Activated CD4-positive, alpha-beta T cell treated with anti-CD3 and anti-CD28 coated beads, Interleukin-2, amount 10 ng/mL, durations not matched to agents 7 days and 5 days (primary cell): ENCODE data around the gene LRIF1. TPM values are rescaled to one million over a fixed set of nuclear protein-coding genes. Genes with fewer than 3 reads are reported as not detected.

Source experiments
- CTCF ChIA-PET: fragments of 350-600 bp; sonication (Branson Sonifier 250); formaldehyde crosslinking; loops from one replicate; lab custom pipeline; 2021; ENCODE audit warnings: antibody characterized with exemption; lab: Charles Lee
- POLR2A ChIA-PET: fragments of 350-600 bp; sonication (Branson Sonifier 250); formaldehyde crosslinking; loops from one replicate; lab custom pipeline; 2021; ENCODE audit warnings: antibody characterized with exemption; lab: Charles Lee
- DNase-seq: peaks from one replicate; pipeline ENCODE4 v3.0.0-alpha.2; 2020
- H3K27ac Mint-ChIP-seq: one replicate; pipeline ENCODE4 v1.8.0; 2021; ENCODE audit warnings: mild to moderate bottlenecking, moderate library complexity, mixed read lengths
- H3K27me3 Mint-ChIP-seq: one replicate; pipeline ENCODE4 v1.8.0; 2021; ENCODE audit warnings: mixed read lengths
- H3K36me3 Mint-ChIP-seq: one replicate; pipeline ENCODE4 v1.8.0; 2021; ENCODE audit warnings: low read depth, mixed read lengths
- H3K4me1 Mint-ChIP-seq: one replicate; pipeline ENCODE4 v1.8.0; 2021; ENCODE audit warnings: mixed read lengths
- H3K4me3 Mint-ChIP-seq: one replicate; pipeline ENCODE4 v1.8.0; 2021; ENCODE audit warnings: mild to moderate bottlenecking, moderate library complexity, mixed read lengths
- H3K9me3 Mint-ChIP-seq: one replicate; pipeline ENCODE4 v1.8.0; 2021; ENCODE audit warnings: mixed read lengths
- total RNA-seq, 2 experiments: library from RNA; stranded (reverse); gene quantifications; one replicate each; pipeline ENCODE4 v1.2.3, GENCODE V29; 2021

Gene LRIF1
- total RNA-seq, 2 experiments from 2014 or later, result 18.3 to 21.0 TPM

DNA sequence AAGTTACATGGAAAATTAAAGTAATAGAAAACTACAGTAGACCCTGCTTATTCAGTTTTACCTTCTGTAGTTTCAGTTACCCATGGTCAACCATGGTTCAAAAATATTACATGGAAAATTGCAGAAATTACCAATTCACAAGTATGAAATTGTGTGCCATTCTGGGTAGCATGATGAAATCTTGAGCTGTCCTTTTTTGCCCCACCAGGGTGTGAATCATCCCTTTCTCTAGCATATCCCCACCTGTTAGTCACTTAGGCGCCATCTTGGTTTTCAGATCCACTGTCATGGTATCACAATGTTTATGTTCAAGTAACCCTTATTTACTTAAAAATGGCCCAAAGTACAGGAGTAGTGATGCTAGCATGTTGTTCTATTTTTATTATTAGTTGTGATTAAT is 3.5 kb upstream of the LRIF1 start:
- POLR2A ChIA-PET, result no interaction called here
- CTCF ChIA-PET, result no interaction called here
- H3K27ac Mint-ChIP-seq, result no peak overlapping the region
- H3K4me3 Mint-ChIP-seq, result no peak overlapping the region
- peaks cover 23% of the 10 kb centered on the region for H3K36me3 Mint-ChIP-seq
- H3K4me1 Mint-ChIP-seq, result peaks cover 21% of the 10 kb centered on the region
- peaks cover 26% of the 10 kb centered on the region for H3K9me3 Mint-ChIP-seq
- DNase-seq, result no peak
- peaks cover 43% of the 10 kb centered on the region for H3K27me3 Mint-ChIP-seq

DNA sequence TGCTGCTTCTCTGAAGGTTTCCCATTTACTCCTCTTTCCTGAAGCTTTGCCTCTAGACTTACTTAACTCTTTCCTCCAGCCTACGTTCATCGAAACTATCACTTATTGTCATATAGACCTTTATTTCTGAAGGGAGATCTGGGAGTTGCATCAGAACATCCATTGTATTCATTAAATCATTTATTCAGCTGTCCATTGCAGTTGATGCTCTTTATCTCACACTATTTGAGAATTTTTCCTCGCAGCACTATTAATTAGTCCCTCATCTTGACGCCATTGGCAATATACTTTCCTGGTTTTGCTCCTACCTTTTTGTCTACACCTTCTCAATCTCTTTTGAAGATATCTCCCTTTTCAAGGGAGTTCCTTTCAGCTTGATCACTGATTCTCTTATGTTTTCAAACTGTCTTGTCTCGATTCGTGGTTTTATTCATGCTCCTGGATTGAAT is 757 bp upstream of the LRIF1 start:
- H3K27me3 Mint-ChIP-seq, result peaks cover 16% of the 10 kb centered on the region
- POLR2A ChIA-PET, result interaction anchor here (0.6 to 1.1 kb wide), 4 partner anchors 60 to 217 kb away, joined by 3 to 5 read pairs (median 4); no protein-coding TSS in a partner anchor
- peak overlapping the region; percentile 79 for H3K4me3 Mint-ChIP-seq
- peak overlapping the region; percentile 97 for H3K27ac Mint-ChIP-seq
- peaks cover 39% of the 10 kb centered on the region for H3K4me1 Mint-ChIP-seq
- no peak for DNase-seq
- H3K36me3 Mint-ChIP-seq, result peaks cover 43% of the 10 kb centered on the region
- peaks cover 33% of the 10 kb centered on the region for H3K9me3 Mint-ChIP-seq
- CTCF ChIA-PET, result interaction anchor here (0.8 to 1.7 kb wide), 9 partner anchors 9 to 178 kb away, joined by 3 to 7 read pairs (median 4); no protein-coding TSS in a partner anchor

DNA sequence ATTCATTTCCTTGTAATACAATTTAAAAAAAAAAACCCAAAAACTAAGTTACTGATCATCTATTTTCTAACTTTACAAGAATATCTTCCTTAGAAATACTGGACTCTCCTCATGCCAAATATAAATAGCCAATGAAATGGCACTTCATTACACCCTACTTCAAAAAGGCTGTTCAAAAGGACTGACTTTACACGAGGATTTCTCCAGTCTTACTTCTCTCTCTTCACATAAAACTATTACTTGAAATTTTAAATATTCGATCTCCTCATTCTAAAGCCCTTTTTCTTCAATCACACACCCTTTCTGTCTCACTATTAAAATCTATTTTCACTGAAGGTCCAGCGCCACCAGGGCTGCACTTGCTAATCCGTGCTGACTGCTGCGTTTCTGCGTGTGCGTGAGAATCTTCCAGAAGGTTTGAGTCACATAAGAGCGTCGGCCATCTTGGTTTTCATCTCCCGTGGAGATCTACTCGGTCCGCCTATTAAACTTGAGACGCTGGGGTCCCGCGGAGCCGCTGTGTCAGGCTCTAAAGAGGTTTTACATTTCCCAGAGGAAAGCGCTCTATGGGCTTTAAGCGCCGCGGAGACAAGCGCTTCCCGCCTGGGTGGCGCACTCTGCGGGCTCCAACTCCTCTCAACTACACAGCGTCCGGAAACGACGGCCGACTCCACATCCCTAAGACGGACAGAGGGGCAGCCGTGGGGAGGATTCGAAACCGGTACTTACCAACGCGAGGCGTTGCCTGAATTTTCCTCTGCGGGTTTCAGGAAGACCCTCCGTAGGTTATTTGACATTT is 631 bp downstream of the LRIF1 start:
- Mint-ChIP-seq H3K27ac (peak overlapping the region; percentile 97), H3K27me3 (peaks cover 8% of the 10 kb centered on the region), H3K4me1 (peaks cover 39% of the 10 kb centered on the region), H3K9me3 (peaks cover 31% of the 10 kb centered on the region), H3K4me3 (peak overlapping the region; percentile 79), H3K36me3 (peaks cover 53% of the 10 kb centered on the region)
- CTCF ChIA-PET, result interaction anchor here (1.0 kb wide), 3 partner anchors 15 to 65 kb away, joined by 3 to 4 read pairs (median 4); no protein-coding TSS in a partner anchor
- POLR2A ChIA-PET, result interaction anchor here (1.0 to 1.1 kb wide), 2 partner anchors 59 to 176 kb away, joined by 5 read pairs; no protein-coding TSS in a partner anchor
- DNase-seq, result peak; percentile 64

DNA sequence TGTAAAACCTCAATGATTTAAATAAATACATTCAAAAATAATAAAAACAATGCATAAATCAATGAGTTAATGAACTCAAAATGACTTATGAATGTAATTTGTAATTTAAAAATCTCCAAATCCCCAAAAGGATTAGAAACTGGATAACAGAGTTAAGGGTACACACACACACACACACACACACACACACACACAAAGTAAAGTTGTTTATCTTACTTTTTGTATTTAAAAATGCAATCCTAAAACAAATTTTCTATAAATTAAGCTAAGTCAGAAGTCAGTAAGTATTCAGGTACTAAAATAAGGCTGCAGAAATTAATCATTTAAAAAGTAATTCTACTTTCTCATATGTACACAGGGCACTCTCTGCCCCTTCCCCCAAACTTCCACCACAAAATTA is 1.8 kb downstream of the LRIF1 start:
- ChIA-PET CTCF (interaction anchor here (1.0 kb wide), 1 partner anchor 64 kb away, joined by 3 read pairs; no protein-coding TSS in a partner anchor), POLR2A (no interaction called here)
- peaks cover 2% of the 10 kb centered on the region for H3K27me3 Mint-ChIP-seq
- peaks cover 39% of the 10 kb centered on the region for H3K4me1 Mint-ChIP-seq
- no peak overlapping the region for H3K4me3 Mint-ChIP-seq
- H3K36me3 Mint-ChIP-seq, result peaks cover 51% of the 10 kb centered on the region
- H3K9me3 Mint-ChIP-seq, result peaks cover 31% of the 10 kb centered on the region
- DNase-seq, result no peak
- H3K27ac Mint-ChIP-seq, result no peak overlapping the region

DNA sequence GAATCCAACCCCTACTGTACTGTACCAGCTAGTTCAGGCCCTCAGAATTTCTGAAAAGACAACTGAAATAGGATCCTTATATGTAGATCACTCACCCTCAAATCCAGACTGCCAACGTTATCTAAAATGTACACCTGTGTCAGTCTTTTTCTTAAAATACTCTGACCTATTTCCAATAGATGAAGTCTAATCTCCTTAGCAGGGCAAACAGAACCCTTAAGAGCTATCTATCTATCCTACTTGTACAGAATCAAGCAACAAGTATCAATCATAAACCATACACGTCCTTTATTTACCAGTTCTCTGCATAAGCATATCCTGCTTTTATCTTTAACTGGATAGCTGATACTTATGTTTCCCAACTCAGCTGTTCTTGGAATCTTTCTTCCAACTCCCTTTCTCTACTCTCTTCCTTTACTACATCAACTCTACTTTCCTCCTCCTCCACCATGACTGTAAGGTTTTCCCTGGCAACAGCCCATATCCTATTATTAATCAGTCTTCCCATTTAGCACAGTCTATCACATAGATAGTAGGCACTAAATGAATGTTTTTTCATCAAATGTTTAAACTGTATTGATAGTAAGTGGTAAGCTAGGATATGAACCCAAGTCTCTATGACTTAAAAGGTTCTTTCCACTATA is 2.8 kb downstream of the LRIF1 start:
- Mint-ChIP-seq H3K4me3 (no peak overlapping the region), H3K4me1 (peaks cover 39% of the 10 kb centered on the region), H3K27ac (no peak overlapping the region), H3K27me3 (no peaks in the 10 kb centered on the region), H3K36me3 (peaks cover 51% of the 10 kb centered on the region), H3K9me3 (peaks cover 31% of the 10 kb centered on the region)
- POLR2A ChIA-PET, result no interaction called here
- DNase-seq, result no peak
- CTCF ChIA-PET, result interaction anchor here (0.8 to 1.3 kb wide), 2 partner anchors 10 to 12 kb away, joined by 4 to 5 read pairs; no protein-coding TSS in a partner anchor

DNA sequence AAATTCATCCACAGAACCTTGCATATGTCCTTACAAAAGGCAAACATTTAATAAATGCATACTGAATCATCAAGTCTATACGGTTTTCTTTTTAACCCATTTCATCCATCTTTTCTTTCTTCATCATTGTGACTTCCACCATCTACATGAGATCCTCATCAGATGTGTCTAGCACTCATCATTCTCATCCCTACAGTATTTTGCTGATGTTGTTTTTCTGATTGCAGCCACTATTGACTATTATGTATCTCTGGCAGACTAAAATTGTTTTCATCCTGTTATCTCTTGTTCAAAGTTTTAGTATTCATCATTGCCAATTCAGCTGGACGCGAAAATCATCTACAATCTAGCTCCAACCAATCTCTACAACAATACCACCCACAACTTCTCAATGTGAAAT is 5.9 kb downstream of the LRIF1 start:
- Mint-ChIP-seq H3K36me3 (peaks cover 45% of the 10 kb centered on the region), H3K27me3 (no peaks in the 10 kb centered on the region), H3K27ac (no peak overlapping the region), H3K9me3 (peaks cover 24% of the 10 kb centered on the region), H3K4me3 (no peak overlapping the region), H3K4me1 (peaks cover 23% of the 10 kb centered on the region)
- CTCF ChIA-PET, result no interaction called here
- POLR2A ChIA-PET, result no interaction called here
- DNase-seq, result no peak

DNA sequence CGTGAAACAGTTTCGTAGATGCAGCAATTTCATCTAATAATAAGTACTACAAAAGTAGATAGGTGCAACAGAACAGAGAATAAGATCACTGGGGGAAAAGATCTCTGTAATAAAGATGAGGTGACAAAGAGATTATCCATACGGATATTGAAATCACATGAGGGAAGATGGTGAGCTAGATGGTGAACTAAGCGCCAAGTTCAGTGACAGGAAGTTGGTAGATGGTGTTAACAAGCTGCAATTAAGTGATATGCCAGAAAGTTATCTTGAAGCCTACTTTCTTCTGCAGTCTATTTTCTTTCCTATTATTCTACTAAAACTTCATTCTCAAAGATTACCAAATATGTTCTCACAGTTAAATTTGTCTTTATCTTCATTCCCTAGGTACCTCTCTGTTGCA is 7.1 kb downstream of the LRIF1 start:
- Mint-ChIP-seq H3K36me3 (peaks cover 45% of the 10 kb centered on the region), H3K27me3 (no peaks in the 10 kb centered on the region), H3K4me1 (peaks cover 14% of the 10 kb centered on the region), H3K9me3 (peaks cover 29% of the 10 kb centered on the region), H3K27ac (no peak overlapping the region), H3K4me3 (no peak overlapping the region)
- ChIA-PET POLR2A (no interaction called here), CTCF (interaction anchor here (0.6 kb wide), 1 partner anchor 876 kb away, joined by 3 read pairs; no protein-coding TSS in a partner anchor)
- no peak for DNase-seq

DNA sequence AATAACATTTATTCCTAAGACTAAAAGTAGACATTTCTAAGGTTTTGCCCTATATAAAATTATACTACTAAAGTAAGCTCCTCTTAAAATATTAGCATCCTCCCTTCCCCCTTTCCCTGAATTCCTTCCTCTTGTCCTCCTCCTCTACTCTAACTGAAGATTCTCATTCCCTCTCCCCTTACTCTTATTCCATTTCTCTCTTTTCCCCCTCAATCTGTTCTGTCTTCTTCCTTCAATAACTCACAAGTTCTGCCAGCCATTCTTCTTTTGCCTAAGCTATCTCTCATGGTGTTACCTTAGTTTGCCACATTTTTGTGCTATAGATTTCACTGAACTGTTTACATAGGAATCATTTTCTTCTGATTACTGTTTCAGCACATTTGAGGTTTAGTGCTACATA is 10.7 kb downstream of the LRIF1 start:
- DNase-seq, result no peak
- ChIA-PET POLR2A (no interaction called here), CTCF (interaction anchor here (0.9 kb wide), 1 partner anchor 166 kb away, joined by 3 read pairs; no protein-coding TSS in a partner anchor)
- no peak overlapping the region for H3K27ac Mint-ChIP-seq
- peaks cover 51% of the 10 kb centered on the region for H3K36me3 Mint-ChIP-seq
- peaks cover 4% of the 10 kb centered on the region for H3K4me1 Mint-ChIP-seq
- H3K27me3 Mint-ChIP-seq, result no peaks in the 10 kb centered on the region
- no peak overlapping the region for H3K4me3 Mint-ChIP-seq
- peaks cover 16% of the 10 kb centered on the region for H3K9me3 Mint-ChIP-seq

DNA sequence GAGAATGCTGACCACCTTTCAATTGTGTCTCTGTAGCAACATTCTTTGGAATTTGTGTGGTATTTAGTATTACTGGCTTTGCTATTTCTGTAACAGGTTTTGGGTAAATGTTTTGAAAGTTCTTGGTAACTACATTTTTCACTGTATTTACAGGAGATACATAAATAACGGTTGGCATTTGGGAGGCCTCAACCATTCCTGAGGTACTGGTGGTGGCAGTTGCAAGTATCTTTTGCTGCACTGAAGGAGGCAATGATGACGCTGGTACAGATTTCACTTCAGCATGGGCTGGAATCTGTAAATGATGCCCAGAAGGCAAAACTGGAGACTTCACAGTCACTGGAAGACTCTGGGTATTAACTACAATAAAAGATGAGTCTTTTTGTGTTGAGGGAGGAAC is 11.7 kb downstream of the LRIF1 start:
- Mint-ChIP-seq H3K9me3 (peaks cover 16% of the 10 kb centered on the region), H3K4me3 (no peak overlapping the region), H3K27me3 (no peaks in the 10 kb centered on the region), H3K36me3 (peaks cover 58% of the 10 kb centered on the region), H3K4me1 (peaks cover 4% of the 10 kb centered on the region), H3K27ac (no peak overlapping the region)
- ChIA-PET CTCF (no interaction called here), POLR2A (no interaction called here)
- DNase-seq, result no peak

DNA sequence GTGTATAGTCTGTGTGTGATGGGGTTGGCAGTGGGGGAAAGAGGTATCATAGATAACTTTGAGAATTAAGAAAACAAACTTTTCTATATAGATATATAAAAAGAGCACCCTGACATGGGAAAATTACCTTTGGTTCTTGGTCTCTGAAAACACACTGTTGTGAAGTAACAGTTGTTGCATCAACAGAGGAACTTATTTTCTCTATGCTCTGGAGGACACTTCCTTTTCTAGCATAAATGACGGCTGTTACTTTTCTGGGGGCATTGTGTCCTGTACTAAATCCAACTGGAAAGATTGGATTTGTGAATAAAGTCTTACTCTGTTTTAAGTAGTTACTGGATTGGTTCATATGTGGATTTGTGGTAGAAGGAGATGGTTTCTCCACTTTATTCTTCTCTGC is 12.6 kb downstream of the LRIF1 start:
- Mint-ChIP-seq H3K4me3 (no peak overlapping the region), H3K4me1 (peaks cover 4% of the 10 kb centered on the region), H3K27ac (no peak overlapping the region), H3K9me3 (peaks cover 16% of the 10 kb centered on the region), H3K36me3 (peaks cover 62% of the 10 kb centered on the region), H3K27me3 (no peaks in the 10 kb centered on the region)
- CTCF ChIA-PET, result interaction anchor here (0.6 kb wide), 1 partner anchor 126 kb away, joined by 6 read pairs; no protein-coding TSS in a partner anchor
- POLR2A ChIA-PET, result no interaction called here
- DNase-seq, result no peak

DNA sequence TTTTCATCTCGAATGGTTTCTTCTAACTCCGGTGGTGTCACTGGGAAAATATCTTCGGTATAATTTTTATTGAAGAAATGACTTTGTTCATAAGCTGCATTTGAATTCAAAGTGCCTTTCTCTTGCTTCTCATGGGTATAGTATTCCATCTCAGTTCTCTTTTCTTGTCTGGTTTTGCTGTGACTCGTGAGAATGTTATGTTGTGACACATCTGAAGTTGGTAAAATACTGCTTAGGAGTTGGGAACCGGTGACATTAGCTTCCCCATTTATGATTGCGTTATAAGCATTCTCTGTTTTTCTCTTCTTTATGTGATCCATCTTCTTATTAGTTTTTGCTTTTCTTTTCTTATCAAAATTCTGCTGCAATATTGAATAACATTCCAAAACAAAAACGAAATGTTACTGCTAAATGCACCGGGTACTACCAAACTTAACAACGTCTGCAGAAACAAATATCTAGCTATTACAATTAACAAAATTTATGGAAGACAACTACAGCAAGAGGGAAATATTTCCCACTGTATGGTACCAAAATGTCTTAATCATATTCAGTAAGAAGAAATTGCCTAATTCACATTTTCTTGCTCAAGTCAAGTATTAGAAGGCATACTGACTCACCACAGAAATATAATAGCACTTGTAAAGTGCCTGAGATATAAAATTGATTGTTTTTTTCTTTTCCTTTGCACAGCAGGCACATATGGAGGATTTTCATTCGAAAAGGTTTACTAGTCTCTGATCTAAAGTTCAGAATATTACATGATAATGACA is 15.5 kb downstream of the LRIF1 start:
- H3K36me3 Mint-ChIP-seq, result peaks cover 64% of the 10 kb centered on the region
- ChIA-PET POLR2A (no interaction called here), CTCF (interaction anchor here (1.3 to 1.6 kb wide), 3 partner anchors 12 to 43 kb away, joined by 4 to 5 read pairs (median 5); partner anchors contain the start of gene LRIF1)
- peaks cover 11% of the 10 kb centered on the region for H3K9me3 Mint-ChIP-seq
- H3K4me1 Mint-ChIP-seq, result peaks cover 4% of the 10 kb centered on the region
- no peak overlapping the region for H3K27ac Mint-ChIP-seq
- no peak overlapping the region for H3K4me3 Mint-ChIP-seq
- no peaks in the 10 kb centered on the region for H3K27me3 Mint-ChIP-seq
- no peak for DNase-seq

DNA sequence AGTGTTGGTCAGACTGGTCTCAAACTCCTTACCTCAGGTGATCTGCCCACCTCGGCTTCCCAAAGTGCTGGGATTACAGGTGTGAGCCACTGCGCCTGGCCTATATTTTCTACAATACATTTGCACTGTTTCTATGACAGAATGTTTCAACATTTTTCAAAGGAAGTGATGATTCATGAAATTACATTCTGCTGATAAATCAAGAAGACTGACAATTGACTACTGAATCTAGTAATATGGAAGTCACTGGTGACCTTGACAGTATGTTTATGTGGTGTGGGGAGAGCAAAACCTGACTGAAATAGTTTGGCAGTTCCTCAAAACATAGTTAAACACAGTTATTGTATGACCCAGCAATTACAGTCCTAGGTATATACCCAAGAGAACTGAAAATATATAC is 18.1 kb downstream of the LRIF1 start:
- no peak for DNase-seq
- POLR2A ChIA-PET, result no interaction called here
- Mint-ChIP-seq H3K4me3 (no peak overlapping the region), H3K36me3 (peaks cover 43% of the 10 kb centered on the region), H3K27me3 (no peaks in the 10 kb centered on the region), H3K9me3 (no peaks in the 10 kb centered on the region), H3K4me1 (no peaks in the 10 kb centered on the region), H3K27ac (no peak overlapping the region)
- CTCF ChIA-PET, result interaction anchor here (1.3 kb wide), 1 partner anchor 18 kb away, joined by 4 read pairs; the partner anchor contains the start of gene LRIF1
